Measurements from ENCODE around the gene YWHAB.
"Not testable (repeated sequence)": the region's sequence is repeated elsewhere in the genome, so short reads cannot be mapped to it uniquely, and the experiment has no call there.

- TF ChIP-seq POLR2A (IDR thresholded peaks at IDR 0.05; ENCODE audit: low read depth, low read length); CHD2 (IDR thresholded peaks at IDR 0.05; ENCODE audit: borderline replicate concordance, low read depth, low read length); E4F1 (IDR thresholded peaks at IDR 0.05; ENCODE audit: borderline replicate concordance, partially characterized antibody); CTCF (IDR thresholded peaks at IDR 0.05 in 2 of 3, conservative IDR thresholded peaks at IDR 0.05 in 1 of 3; ENCODE audit: control insufficient read depth in 2 of 3, extremely low read depth in 1 of 3, insufficient read depth in 1 of 3, low read depth in 3 of 3, low read length in 3 of 3); POLR2AphosphoS5 (IDR thresholded peaks at IDR 0.05; ENCODE audit: low read length); ETV6 (conservative IDR thresholded peaks at IDR 0.05 in 1 of 2, IDR thresholded peaks at IDR 0.05 in 1 of 2; ENCODE audit: borderline replicate concordance in 1 of 2, low read depth in 1 of 2); TBL1XR1 (IDR thresholded peaks at IDR 0.05; ENCODE audit: low read depth, low read length); RAD21 (IDR thresholded peaks at IDR 0.05; ENCODE audit: insufficient read depth, low read depth, low read length): not testable (repeated sequence)
These were observed 3.1 kb upstream of the YWHAB start for GRCh38 chr20:44882360-44882759.
